Measurements from ENCODE around the gene GRM4.
A peak's percentile ranks its signal among the peaks of the same experiment; 100 is the strongest.
"Not testable (repeated sequence)": the region's sequence is repeated elsewhere in the genome, so short reads cannot be mapped to it uniquely, and the experiment has no call there.

The GRM4 gene

GRCh38 chr6:34059136-34059731 lies 86.7 kb downstream of the GRM4 start:
- no peak for DNase-seq

- no peak for DNase-seq
These were observed 88.1 kb downstream of the GRM4 start for GRCh38 chr6:34057790-34058189.

GRCh38 chr6:34057191-34057590 lies 88.7 kb downstream of the GRM4 start:
- no peak for DNase-seq

- DNase-seq, result no peak
These were observed 89.4 kb downstream of the GRM4 start for GRCh38 chr6:34056305-34057108.

- DNase-seq, result peak; percentile 26 to 57
These were observed 90.5 kb downstream of the GRM4 start for GRCh38 chr6:34055223-34055933.

- DNase-seq, result no peak
These were observed 92.2 kb downstream of the GRM4 start for GRCh38 chr6:34053721-34054120.

GRCh38 chr6:34052918-34053608 lies 92.8 kb downstream of the GRM4 start:
- no peak for DNase-seq

- no peak for DNase-seq
These were observed 93.6 kb downstream of the GRM4 start for GRCh38 chr6:34052071-34052825.

- DNase-seq, result no peak
These were observed 94.5 kb downstream of the GRM4 start for GRCh38 chr6:34051331-34051919.

GRCh38 chr6:34050691-34051090 lies 95.2 kb downstream of the GRM4 start:
- DNase-seq, result no peak

GRCh38 chr6:34049395-34050342 lies 96.2 kb downstream of the GRM4 start:
- no peak for DNase-seq

- DNase-seq, result no peak
These were observed 97.7 kb downstream of the GRM4 start for GRCh38 chr6:34047913-34048867.

- DNase-seq, result no peak
These were observed 99.3 kb downstream of the GRM4 start for GRCh38 chr6:34046617-34047016.

GRCh38 chr6:34045771-34046170 lies 100.1 kb downstream of the GRM4 start:
- DNase-seq, result no peak

GRCh38 chr6:34044945-34045595 lies 100.8 kb downstream of the GRM4 start:
- DNase-seq, result no peak

GRCh38 chr6:34043359-34043758 lies 102.5 kb downstream of the GRM4 start:
- no peak for DNase-seq

GRCh38 chr6:34041998-34042397 lies 103.9 kb downstream of the GRM4 start:
- DNase-seq, result not testable (repeated sequence)

GRCh38 chr6:34041385-34041784 lies 104.5 kb downstream of the GRM4 start:
- no peak for DNase-seq

GRCh38 chr6:34039943-34040342 lies 105.9 kb downstream of the GRM4 start:
- no peak for DNase-seq

Data from NCI-H1930 (cell line).